Parathyroid adenoma (tissue), 2 donors: ENCODE data around the gene CCNL2.
A peak's percentile ranks its signal among the peaks of the same experiment; 100 is the strongest.

Source experiments
- H2AFZ ChIP-seq: fragments of 300-600 bp; sonication (generic); one replicate; pipeline ENCODE4 v1.7.0; 2017; ENCODE audit warnings: antibody characterized with exemption, mild to moderate bottlenecking
- H3K27ac ChIP-seq: fragments of 300-600 bp; sonication (generic); one replicate; pipeline ENCODE4 v1.7.0; 2017
- H3K27me3 ChIP-seq: fragments of 300-600 bp; sonication (generic); one replicate; pipeline ENCODE4 v1.7.0; 2017; ENCODE audit warnings: low read length; ENCODE audit not compliant: control insufficient read depth, insufficient read depth
- H3K36me3 ChIP-seq: fragments of 300-600 bp; sonication (generic); one replicate; pipeline ENCODE4 v1.7.0; 2017; ENCODE audit warnings: low read length; ENCODE audit not compliant: control insufficient read depth, insufficient read depth
- H3K4me1 ChIP-seq: fragments of 300-600 bp; sonication (generic); one replicate; pipeline ENCODE4 v1.7.0; 2017; ENCODE audit warnings: control low read depth
- H3K4me2 ChIP-seq: fragments of 300-600 bp; sonication (generic); one replicate; pipeline ENCODE4 v1.7.0; 2017; ENCODE audit warnings: low read length
- H3K4me3 ChIP-seq: fragments of 300-600 bp; sonication (generic); one replicate; pipeline ENCODE4 v1.7.0; 2017; ENCODE audit warnings: low read depth, low read length
- H3K79me2 ChIP-seq: fragments of 300-600 bp; sonication (generic); one replicate; pipeline ENCODE4 v1.7.0; 2017; ENCODE audit warnings: control low read depth
- H3K9ac ChIP-seq: fragments of 300-600 bp; sonication (generic); one replicate; pipeline ENCODE4 v1.7.0; 2017; ENCODE audit warnings: mild to moderate bottlenecking
- H3K9me3 ChIP-seq: fragments of 300-600 bp; sonication (generic); one replicate; pipeline ENCODE4 v1.7.0; 2017; ENCODE audit warnings: low read length; ENCODE audit not compliant: control insufficient read depth
- TF ChIP-seq, protein P1 (sequence below): fragments of 300-600 bp; sonication (generic); IDR thresholded peaks from one replicate; pipeline ENCODE4 v1.7.0; 2017; ENCODE audit warnings: antibody characterized with exemption, mild to moderate bottlenecking
- donor health status: primary hyperparathyroidism.

CCNL2 gene

DNA sequence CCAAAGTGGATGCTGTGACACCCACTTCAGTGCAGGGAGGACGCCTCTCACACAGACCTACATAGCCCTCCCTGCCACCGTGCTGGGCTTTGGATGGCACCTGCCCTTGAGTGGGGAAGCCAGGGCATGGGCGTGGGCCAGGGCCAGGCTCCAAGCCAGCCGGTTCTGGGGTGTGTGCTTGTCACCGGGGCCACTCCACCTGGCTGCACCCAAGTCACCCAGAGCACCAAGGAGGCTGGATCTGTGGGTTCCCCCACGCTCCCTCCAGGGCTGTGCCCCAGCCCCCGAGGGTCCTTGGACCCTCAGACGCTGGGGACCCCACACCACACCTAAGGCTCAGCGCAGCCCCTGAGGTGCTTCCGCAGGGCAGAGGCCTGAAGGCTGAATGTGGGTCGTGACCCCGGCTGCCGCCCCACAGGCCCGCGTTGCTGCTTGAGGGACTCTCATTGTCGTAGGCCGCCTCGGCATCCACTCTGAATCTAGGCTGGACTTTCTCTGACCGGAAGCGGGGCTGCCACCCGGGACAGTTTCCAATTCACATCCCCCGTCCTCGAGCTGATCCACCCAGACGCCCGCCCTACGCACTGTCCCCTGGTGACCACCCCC is 42.2 kb downstream of the CCNL2 start:
- TF ChIP-seq, protein P1, sequence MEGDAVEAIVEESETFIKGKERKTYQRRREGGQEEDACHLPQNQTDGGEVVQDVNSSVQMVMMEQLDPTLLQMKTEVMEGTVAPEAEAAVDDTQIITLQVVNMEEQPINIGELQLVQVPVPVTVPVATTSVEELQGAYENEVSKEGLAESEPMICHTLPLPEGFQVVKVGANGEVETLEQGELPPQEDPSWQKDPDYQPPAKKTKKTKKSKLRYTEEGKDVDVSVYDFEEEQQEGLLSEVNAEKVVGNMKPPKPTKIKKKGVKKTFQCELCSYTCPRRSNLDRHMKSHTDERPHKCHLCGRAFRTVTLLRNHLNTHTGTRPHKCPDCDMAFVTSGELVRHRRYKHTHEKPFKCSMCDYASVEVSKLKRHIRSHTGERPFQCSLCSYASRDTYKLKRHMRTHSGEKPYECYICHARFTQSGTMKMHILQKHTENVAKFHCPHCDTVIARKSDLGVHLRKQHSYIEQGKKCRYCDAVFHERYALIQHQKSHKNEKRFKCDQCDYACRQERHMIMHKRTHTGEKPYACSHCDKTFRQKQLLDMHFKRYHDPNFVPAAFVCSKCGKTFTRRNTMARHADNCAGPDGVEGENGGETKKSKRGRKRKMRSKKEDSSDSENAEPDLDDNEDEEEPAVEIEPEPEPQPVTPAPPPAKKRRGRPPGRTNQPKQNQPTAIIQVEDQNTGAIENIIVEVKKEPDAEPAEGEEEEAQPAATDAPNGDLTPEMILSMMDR: no peak
- no peaks in the 10 kb centered on the region for H3K4me1 ChIP-seq
- no peak overlapping the region for H3K9ac ChIP-seq
- H3K36me3 ChIP-seq: no peaks in the 10 kb centered on the region
- H3K9me3 ChIP-seq: no peaks in the 10 kb centered on the region
- no peaks in the 10 kb centered on the region for H3K27me3 ChIP-seq
- H2AFZ ChIP-seq: no peak overlapping the region
- H3K27ac ChIP-seq: no peak overlapping the region
- no peak overlapping the region for H3K4me2 ChIP-seq
- H3K79me2 ChIP-seq: no peaks in the 10 kb centered on the region
- H3K4me3 ChIP-seq: no peak overlapping the region

DNA sequence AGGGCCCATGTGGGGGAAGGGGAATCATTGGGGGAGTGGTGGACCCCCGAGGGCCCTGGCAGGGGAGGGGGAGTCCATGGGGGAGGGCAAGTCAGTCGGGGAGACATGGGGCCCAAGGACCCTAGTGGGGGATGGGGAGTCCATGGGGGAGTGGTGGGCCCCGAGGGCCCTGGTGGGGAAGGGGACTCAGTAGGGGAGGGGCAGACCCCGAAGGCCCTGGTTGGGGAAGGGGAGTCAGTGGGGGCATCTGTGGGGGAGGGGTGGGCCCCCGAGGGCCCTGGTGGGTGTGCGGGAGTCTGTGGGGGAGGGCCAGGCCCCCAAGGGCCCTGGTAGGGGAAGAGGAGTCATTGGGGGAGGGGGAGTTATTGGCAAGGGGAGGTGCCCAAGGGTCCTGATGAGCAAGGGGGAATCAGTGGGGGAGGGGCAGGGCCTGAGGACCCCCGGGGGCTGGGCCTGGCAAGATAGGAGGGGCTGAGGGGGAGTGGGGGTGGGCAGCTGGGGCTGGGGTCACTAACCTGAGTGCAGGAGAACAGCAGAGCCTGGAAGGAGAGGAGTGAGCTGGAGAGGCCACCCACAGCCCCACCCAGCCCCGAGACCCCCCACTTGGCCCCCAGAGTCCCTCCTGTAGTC is 42.9 kb downstream of the CCNL2 start:
- Histone ChIP-seq H3K9ac (no peak overlapping the region), H2AFZ (no peak overlapping the region), H3K36me3 (no peaks in the 10 kb centered on the region), H3K27ac (no peak overlapping the region), H3K4me1 (no peaks in the 10 kb centered on the region), H3K27me3 (no peaks in the 10 kb centered on the region), H3K79me2 (no peaks in the 10 kb centered on the region), H3K9me3 (no peaks in the 10 kb centered on the region), H3K4me2 (no peak overlapping the region), H3K4me3 (no peak overlapping the region)
- TF ChIP-seq, protein P1: no peak

DNA sequence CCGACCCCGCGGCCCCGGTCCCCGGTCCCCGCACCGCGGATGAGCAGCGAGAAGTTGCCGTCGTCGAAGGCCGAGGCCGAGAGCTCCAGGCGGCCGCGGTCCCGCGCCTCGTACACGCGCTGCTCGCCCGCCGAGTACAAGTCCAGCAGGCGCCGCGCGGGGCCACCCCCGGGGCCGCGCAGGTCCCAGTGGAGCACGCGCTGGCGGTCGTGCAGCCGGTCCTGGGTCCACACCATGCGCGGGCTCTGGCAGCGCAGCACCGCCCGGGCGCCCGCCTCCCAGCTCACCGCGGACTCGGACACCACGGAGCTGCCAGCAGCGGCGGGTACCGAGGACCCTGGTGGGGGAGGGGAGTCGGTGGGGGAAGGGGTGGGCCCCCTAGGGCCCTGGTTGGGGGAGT is 43.7 kb downstream of the CCNL2 start:
- Histone ChIP-seq H2AFZ (no peak overlapping the region), H3K27me3 (no peaks in the 10 kb centered on the region), H3K79me2 (no peaks in the 10 kb centered on the region), H3K9ac (no peak overlapping the region), H3K36me3 (no peaks in the 10 kb centered on the region), H3K4me2 (peak overlapping the region; percentile 44), H3K27ac (no peak overlapping the region), H3K4me3 (no peak overlapping the region), H3K4me1 (no peaks in the 10 kb centered on the region), H3K9me3 (no peaks in the 10 kb centered on the region)
- TF ChIP-seq, protein P1: no peak

DNA sequence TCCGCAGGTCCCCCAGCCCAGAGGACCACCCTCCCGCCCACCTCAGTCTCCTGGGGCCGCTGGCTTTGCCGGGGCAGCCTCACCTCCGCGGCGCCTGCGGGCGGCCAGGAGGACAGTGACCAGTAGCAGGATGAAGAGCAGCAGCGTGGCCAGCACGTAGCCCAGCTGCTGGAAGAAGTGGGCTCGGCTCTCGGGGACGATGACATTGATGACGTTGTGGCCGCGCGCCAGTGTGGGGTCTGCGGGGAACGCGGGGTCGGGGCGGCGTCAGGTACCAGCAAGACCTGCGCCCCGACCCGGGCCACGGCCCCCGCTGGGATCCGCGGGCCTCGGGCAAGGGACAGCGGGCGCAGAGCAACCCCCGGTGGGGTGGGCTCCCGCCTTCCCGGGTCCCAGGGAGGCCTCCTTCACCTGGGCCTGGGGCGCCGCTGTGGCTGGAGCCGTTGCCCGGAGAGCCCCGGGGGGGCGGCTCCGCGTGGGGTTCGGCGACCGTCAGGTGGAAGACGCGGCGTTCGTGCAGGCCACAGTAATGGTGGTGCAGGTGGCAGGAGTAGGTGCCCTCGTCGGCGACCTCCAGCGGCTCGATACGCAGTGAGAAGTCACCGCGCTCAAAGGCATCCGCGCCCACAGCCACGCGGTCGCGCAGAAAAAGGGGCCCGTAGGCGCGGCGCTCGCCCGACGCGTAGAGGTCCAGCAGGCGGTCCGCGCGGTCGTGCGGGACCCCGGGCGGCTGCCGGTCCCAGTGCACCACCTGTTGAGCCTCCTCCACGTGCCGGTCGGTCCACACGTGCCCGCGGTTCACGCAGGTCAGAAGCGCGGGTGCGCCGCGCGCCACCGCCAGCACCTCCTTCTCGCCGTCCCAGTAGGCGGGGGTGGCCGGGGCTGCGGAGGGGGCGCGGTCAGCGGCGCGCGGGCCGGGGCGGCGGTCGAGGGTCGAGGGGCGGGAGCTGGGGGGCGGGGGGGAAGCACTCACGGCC is 44.6 kb downstream of the CCNL2 start:
- Histone ChIP-seq H2AFZ (no peak overlapping the region), H3K27me3 (no peaks in the 10 kb centered on the region), H3K9me3 (no peaks in the 10 kb centered on the region), H3K4me3 (no peak overlapping the region), H3K36me3 (no peaks in the 10 kb centered on the region), H3K9ac (no peak overlapping the region), H3K79me2 (no peaks in the 10 kb centered on the region), H3K27ac (no peak overlapping the region), H3K4me2 (no peak overlapping the region), H3K4me1 (no peaks in the 10 kb centered on the region)
- TF ChIP-seq, protein P1: no peak
